ENCODE measurements around the gene CACNA1G. TPM values are rescaled to one million over a fixed set of nuclear protein-coding genes. Genes with fewer than 3 reads are reported as not detected.

The CACNA1G gene
- total RNA-seq, 2 donors from 2014 or later = 0.84 to 1.1 TPM

DNA sequence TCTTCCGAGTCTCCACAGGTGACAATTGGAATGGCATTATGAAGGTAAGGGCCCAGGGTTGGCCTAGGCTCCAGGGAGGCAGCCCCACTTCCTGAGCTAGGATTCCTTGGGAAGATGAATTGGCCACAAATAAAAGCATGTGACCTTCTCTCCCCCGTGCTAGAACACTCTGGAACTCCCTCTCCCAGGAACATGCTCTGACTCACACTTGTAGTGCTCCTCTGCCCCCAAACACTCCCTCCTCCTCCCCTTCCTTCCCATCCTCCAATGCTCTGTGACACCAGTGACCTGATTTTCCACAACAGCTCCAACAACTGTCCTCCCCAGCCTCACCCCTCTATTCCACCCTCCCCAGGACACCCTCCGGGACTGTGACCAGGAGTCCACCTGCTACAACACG is 57.8 kb downstream of the CACNA1G start:
- DNase-seq = no peak
- no peak overlapping the region for H3K4me3 ChIP-seq (ENCODE audit: low read length)
- H3K36me3 ChIP-seq (ENCODE audit: control insufficient read depth, insufficient read depth, low read length) = no peaks in the 10 kb centered on the region
- H3K4me1 ChIP-seq (ENCODE audit: control insufficient read depth, insufficient read depth, low read length) = no peaks in the 10 kb centered on the region
- WGBS, 2 experiments (ENCODE audit: insufficient coverage in 1 of 2, insufficient read length in 1 of 2) = 87 to 91% methylated on average over 3 to 4 of the region's 4 CpGs
- Mint-ChIP-seq H3K27me3 (ENCODE audit: insufficient read depth) (no peaks in the 10 kb centered on the region), H3K4me3 (no peak overlapping the region), H3K9me3 (no peaks in the 10 kb centered on the region), H3K4me1 (peaks cover 14% of the 10 kb centered on the region), H3K27ac (no peak overlapping the region), H3K36me3 (ENCODE audit: low read depth) (no peaks in the 10 kb centered on the region)
- TF ChIP-seq, protein P1, sequence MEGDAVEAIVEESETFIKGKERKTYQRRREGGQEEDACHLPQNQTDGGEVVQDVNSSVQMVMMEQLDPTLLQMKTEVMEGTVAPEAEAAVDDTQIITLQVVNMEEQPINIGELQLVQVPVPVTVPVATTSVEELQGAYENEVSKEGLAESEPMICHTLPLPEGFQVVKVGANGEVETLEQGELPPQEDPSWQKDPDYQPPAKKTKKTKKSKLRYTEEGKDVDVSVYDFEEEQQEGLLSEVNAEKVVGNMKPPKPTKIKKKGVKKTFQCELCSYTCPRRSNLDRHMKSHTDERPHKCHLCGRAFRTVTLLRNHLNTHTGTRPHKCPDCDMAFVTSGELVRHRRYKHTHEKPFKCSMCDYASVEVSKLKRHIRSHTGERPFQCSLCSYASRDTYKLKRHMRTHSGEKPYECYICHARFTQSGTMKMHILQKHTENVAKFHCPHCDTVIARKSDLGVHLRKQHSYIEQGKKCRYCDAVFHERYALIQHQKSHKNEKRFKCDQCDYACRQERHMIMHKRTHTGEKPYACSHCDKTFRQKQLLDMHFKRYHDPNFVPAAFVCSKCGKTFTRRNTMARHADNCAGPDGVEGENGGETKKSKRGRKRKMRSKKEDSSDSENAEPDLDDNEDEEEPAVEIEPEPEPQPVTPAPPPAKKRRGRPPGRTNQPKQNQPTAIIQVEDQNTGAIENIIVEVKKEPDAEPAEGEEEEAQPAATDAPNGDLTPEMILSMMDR (conservative IDR thresholded peaks at IDR 0.05) = no peak
- H3K9ac ChIP-seq (ENCODE audit: extremely low read depth, low read length, poor library complexity, severe bottlenecking) = no peak overlapping the region
- H3K9me3 ChIP-seq (ENCODE audit: control insufficient read depth, low read length) = no peaks in the 10 kb centered on the region
- H3K27ac ChIP-seq (ENCODE audit: low read depth, low read length) = no peak overlapping the region
- H3K27me3 ChIP-seq (ENCODE audit: control insufficient read depth, insufficient read depth, low read length, poor library complexity, severe bottlenecking) = no peaks in the 10 kb centered on the region

- Histone ChIP-seq H3K36me3 (ENCODE audit: control insufficient read depth, insufficient read depth, low read length) (no peaks in the 10 kb centered on the region), H3K9me3 (ENCODE audit: control insufficient read depth, low read length) (no peaks in the 10 kb centered on the region), H3K4me1 (ENCODE audit: control insufficient read depth, insufficient read depth, low read length) (no peaks in the 10 kb centered on the region), H3K9ac (ENCODE audit: extremely low read depth, low read length, poor library complexity, severe bottlenecking) (no peak overlapping the region), H3K27ac (ENCODE audit: low read depth, low read length) (no peak overlapping the region), H3K4me3 (ENCODE audit: low read length) (no peak overlapping the region), H3K27me3 (ENCODE audit: control insufficient read depth, insufficient read depth, low read length, poor library complexity, severe bottlenecking) (no peaks in the 10 kb centered on the region)
- Mint-ChIP-seq H3K27ac (no peak overlapping the region), H3K4me3 (no peak overlapping the region), H3K36me3 (ENCODE audit: low read depth) (no peaks in the 10 kb centered on the region), H3K4me1 (peaks cover 14% of the 10 kb centered on the region), H3K27me3 (ENCODE audit: insufficient read depth) (no peaks in the 10 kb centered on the region), H3K9me3 (no peaks in the 10 kb centered on the region)
- WGBS, 2 experiments (ENCODE audit: insufficient coverage in 1 of 2, insufficient read length in 1 of 2) = 88% methylated on average over 11 of the region's 11 CpGs; no CpG with 5 or more reads in 1 of the 2 experiments
- TF ChIP-seq, protein P1 (conservative IDR thresholded peaks at IDR 0.05) = no peak
- DNase-seq = no peak
These were observed 58.4 kb downstream of the CACNA1G start for GRCh38 chr17:50618941-50619340.

DNA sequence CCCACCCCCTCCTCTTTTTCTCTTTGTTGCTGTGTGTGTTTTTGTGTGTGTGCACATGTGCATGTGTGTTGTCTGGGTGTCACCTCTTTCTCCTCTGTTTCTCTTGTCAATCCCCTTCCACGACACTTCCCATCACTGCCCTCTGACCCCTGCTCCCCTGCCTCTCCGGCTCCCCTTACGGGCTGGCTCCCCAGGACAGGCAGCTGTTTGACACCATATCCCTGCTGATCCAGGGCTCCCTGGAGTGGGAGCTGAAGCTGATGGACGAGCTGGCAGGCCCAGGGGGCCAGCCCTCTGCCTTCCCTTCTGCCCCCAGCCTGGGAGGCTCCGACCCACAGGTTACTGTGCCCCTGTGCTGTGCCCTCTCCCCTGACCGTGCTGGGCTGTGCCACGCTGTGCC is 59.0 kb downstream of the CACNA1G start:
- no peaks in the 10 kb centered on the region for H3K27me3 Mint-ChIP-seq (ENCODE audit: insufficient read depth)
- Histone ChIP-seq H3K4me3 (ENCODE audit: low read length) (no peak overlapping the region), H3K27ac (ENCODE audit: low read depth, low read length) (no peak overlapping the region), H3K27me3 (ENCODE audit: control insufficient read depth, insufficient read depth, low read length, poor library complexity, severe bottlenecking) (no peaks in the 10 kb centered on the region), H3K9ac (ENCODE audit: extremely low read depth, low read length, poor library complexity, severe bottlenecking) (no peak overlapping the region), H3K36me3 (ENCODE audit: control insufficient read depth, insufficient read depth, low read length) (no peaks in the 10 kb centered on the region), H3K4me1 (ENCODE audit: control insufficient read depth, insufficient read depth, low read length) (no peaks in the 10 kb centered on the region), H3K9me3 (ENCODE audit: control insufficient read depth, low read length) (no peaks in the 10 kb centered on the region)
- 70 to 78% methylated on average over 3 to 7 of the region's 7 CpGs for WGBS, 2 experiments (ENCODE audit: insufficient coverage in 1 of 2, insufficient read length in 1 of 2)
- no peak for DNase-seq
- H3K27ac Mint-ChIP-seq = no peak overlapping the region
- H3K9me3 Mint-ChIP-seq = no peaks in the 10 kb centered on the region
- TF ChIP-seq, protein P1 (conservative IDR thresholded peaks at IDR 0.05) = no peak
- peaks cover 14% of the 10 kb centered on the region for H3K4me1 Mint-ChIP-seq
- no peak overlapping the region for H3K4me3 Mint-ChIP-seq
- no peaks in the 10 kb centered on the region for H3K36me3 Mint-ChIP-seq (ENCODE audit: low read depth)

Measured in endodermal cell (in vitro differentiated cells).